SU-DHL-6 (cell line): Measurements from ENCODE around the gene APOBEC3G.

Experiments
- H2AFZ ChIP-seq: fragments of 200-600 bp; sonication (generic); 2 replicates; pipeline ENCODE4 v1.6.1; 2014; ENCODE audit warnings: low read depth, mild to moderate bottlenecking, moderate library complexity, mixed read lengths, antibody characterized with exemption, low read length; ENCODE audit not compliant: severe bottlenecking
- H3F3A ChIP-seq: fragments of 200-600 bp; shearing (Covaris generic); 2 replicates; pipeline ENCODE4 v1.6.0; 2016; ENCODE audit warnings: antibody characterized with exemption, mild to moderate bottlenecking; ENCODE audit not compliant: insufficient read depth
- H3K27ac ChIP-seq: fragments of 200-600 bp; sonication (generic); 2 replicates; pipeline ENCODE4 v1.5.1; 2016; ENCODE audit warnings: low read depth, mild to moderate bottlenecking, low read length, moderate library complexity, mixed read lengths
- H3K27me3 ChIP-seq: fragments of 200-600 bp; sonication (generic), shearing (Covaris generic); 2 replicates; pipeline ENCODE4 v1.6.0; 2014; ENCODE audit warnings: mild to moderate bottlenecking, low read length
- H3K36me3 ChIP-seq: fragments of 200-600 bp; sonication (generic); 2 replicates; pipeline ENCODE4 v1.6.1; 2014; ENCODE audit warnings: mild to moderate bottlenecking, low read length, mixed read lengths
- H3K4me2 ChIP-seq: fragments of 300-600, 200-600 bp; shearing (Covaris generic), sonication (generic); 2 replicates; pipeline ENCODE4 v1.6.0; 2014; ENCODE audit warnings: low read length, low read depth, mild to moderate bottlenecking; ENCODE audit not compliant: poor library complexity, severe bottlenecking
- H3K4me3 ChIP-seq: fragments of 200-600 bp; sonication (generic); 2 replicates; pipeline ENCODE4 v1.5.1; 2014; ENCODE audit warnings: antibody characterized with exemption, low read length, mild to moderate bottlenecking, mixed read lengths; ENCODE audit not compliant: insufficient read depth, poor library complexity, severe bottlenecking
- H3K79me2 ChIP-seq: fragments of 200-600 bp; sonication (generic); 2 replicates; pipeline ENCODE4 v1.6.1; 2014; ENCODE audit warnings: mild to moderate bottlenecking, low read length, moderate library complexity; ENCODE audit not compliant: insufficient read depth
- H3K9ac ChIP-seq: fragments of 200-600 bp; sonication (generic); 2 replicates; pipeline ENCODE4 v1.7.0; 2014; ENCODE audit warnings: mild to moderate bottlenecking, low read length
- H3K9me2 ChIP-seq: fragments of 200-600 bp; sonication (generic); replicated peaks from 2 replicates; pipeline ENCODE4 v1.6.1; 2014; ENCODE audit warnings: low read length; ENCODE audit not compliant: insufficient read depth
- H3K9me3 ChIP-seq: fragments of 200-600 bp; sonication (generic); 2 replicates; pipeline ENCODE4 v1.6.1; 2014; ENCODE audit warnings: low read length, mixed read lengths; ENCODE audit not compliant: insufficient read depth
- H4K20me1 ChIP-seq: fragments of 200-600 bp; sonication (generic); 2 replicates; pipeline ENCODE4 v1.6.1; 2014; ENCODE audit warnings: low read depth, mild to moderate bottlenecking, antibody characterized with exemption, low read length, moderate library complexity, mixed read lengths
- EZH2phosphoT487 ChIP-seq: fragments of 200-600 bp; sonication (generic), shearing (Covaris generic); conservative IDR thresholded peaks from 2 replicates; pipeline ENCODE4 v1.6.1; 2018; ENCODE audit warnings: mild to moderate bottlenecking, antibody characterized with exemption, low read length, moderate library complexity, mixed read lengths
- TF ChIP-seq, protein P1 (sequence below): fragments of 200-600 bp; sonication (generic); IDR thresholded peaks from one replicate; pipeline ENCODE4 v1.5.1; 2017; ENCODE audit warnings: antibody characterized with exemption, mild to moderate bottlenecking, low read length, moderate library complexity; ENCODE audit not compliant: insufficient read depth, poor library complexity, severe bottlenecking

Gene APOBEC3G

DNA sequence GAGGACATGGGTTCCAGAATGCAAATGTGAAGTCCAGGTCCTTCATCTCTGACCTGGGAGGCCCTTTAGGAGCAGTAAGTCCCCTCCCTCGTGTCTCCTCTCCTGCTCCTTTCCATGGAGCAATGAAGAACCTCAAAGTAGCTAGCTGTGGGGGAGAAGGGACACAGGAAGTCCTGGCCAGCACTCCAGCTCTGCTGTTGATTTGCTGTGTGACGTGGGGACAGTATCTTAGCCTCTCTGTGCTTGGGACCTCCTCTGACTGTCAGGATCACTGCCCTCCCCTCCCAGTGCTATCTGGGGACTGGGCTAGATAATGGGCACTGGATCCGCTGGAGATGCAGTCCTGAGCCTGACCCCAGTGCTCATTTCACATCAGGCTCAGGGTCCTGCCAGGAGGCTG, 18.9 kb downstream of the APOBEC3G start:
- no peak overlapping the region for H3K9ac ChIP-seq
- no peaks in the 10 kb centered on the region for H3K9me2 ChIP-seq
- no peaks in the 10 kb centered on the region for H3K36me3 ChIP-seq
- TF ChIP-seq, protein P1, sequence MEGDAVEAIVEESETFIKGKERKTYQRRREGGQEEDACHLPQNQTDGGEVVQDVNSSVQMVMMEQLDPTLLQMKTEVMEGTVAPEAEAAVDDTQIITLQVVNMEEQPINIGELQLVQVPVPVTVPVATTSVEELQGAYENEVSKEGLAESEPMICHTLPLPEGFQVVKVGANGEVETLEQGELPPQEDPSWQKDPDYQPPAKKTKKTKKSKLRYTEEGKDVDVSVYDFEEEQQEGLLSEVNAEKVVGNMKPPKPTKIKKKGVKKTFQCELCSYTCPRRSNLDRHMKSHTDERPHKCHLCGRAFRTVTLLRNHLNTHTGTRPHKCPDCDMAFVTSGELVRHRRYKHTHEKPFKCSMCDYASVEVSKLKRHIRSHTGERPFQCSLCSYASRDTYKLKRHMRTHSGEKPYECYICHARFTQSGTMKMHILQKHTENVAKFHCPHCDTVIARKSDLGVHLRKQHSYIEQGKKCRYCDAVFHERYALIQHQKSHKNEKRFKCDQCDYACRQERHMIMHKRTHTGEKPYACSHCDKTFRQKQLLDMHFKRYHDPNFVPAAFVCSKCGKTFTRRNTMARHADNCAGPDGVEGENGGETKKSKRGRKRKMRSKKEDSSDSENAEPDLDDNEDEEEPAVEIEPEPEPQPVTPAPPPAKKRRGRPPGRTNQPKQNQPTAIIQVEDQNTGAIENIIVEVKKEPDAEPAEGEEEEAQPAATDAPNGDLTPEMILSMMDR, result no peak
- no peak for TF ChIP-seq EZH2phosphoT487
- H3K4me2 ChIP-seq, result no peak overlapping the region
- no peak overlapping the region for H3K27ac ChIP-seq
- no peak overlapping the region for H3K4me3 ChIP-seq
- H2AFZ ChIP-seq, result no peak overlapping the region
- no peaks in the 10 kb centered on the region for H3K9me3 ChIP-seq
- H4K20me1 ChIP-seq, result no peaks in the 10 kb centered on the region
- no peaks in the 10 kb centered on the region for H3K79me2 ChIP-seq
- H3F3A ChIP-seq, result no peaks in the 10 kb centered on the region
- no peaks in the 10 kb centered on the region for H3K27me3 ChIP-seq

DNA sequence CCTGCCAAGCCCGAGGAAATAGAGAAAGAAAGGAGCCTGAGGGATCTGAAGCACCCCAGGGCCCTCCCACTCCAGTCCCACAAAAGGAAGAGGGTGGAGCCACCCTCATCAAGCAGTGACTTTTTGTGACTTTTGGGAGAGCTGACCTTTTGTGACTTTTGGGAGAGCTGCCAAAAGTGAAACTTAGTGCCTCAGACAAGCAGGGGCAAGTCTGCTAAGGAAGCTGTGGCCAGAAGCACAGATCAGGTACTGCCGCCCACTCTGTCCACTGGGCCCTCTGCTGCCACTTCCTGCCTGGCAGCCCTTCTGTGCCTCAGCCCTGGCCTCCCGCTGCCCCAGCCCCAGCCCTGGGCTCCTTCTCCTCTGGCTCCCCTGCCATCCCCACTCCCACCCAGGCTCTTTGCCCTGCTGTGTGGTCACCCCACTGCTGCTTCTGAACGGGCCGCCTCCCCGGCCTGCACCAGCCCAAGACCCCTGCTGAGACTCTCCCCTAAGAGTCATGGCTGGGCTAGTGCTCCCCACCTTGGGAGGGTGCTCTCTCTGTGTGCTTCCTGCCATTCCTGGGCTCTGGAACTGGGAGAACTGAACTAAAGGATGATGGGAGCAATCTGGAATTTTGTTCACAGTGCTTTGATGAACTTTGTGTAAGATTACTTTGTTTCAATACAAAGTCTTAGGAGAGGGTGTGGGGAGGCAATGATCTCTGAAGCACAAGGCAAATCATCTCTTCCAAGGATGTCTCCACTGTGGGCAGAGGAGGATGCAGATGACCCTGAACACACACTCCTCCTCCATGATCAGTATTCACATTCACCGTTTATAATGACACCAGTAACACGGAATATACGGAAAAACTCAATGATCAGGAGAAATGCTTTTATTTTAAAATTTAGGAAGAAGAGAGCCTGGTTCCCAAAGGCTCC, 20.3 kb downstream of the APOBEC3G start, which contains the start of gene APOBEC3H:
Gene APOBEC3H, plus strand, starts transcription at position 147 of the 923 bp plus-strand sequence. CDS start 3,035 bp downstream, outside the sequence.
- Histone ChIP-seq H3K9me2 (no peaks in the 10 kb centered on the region), H3K4me2 (no peak within 1 kb of the TSS), H3K79me2 (no peaks in the 10 kb centered on the region), H3K36me3 (no peaks in the 10 kb centered on the region), H3K9ac (no peak within 1 kb of the TSS), H3K27ac (no peak within 1 kb of the TSS), H3K4me3 (no peak within 1 kb of the TSS), H2AFZ (no peak within 1 kb of the TSS), H3K27me3 (no peaks in the 10 kb centered on the region), H3F3A (no peaks in the 10 kb centered on the region), H3K9me3 (no peaks in the 10 kb centered on the region), H4K20me1 (no peaks in the 10 kb centered on the region)
- TF ChIP-seq, protein P1, result no peak
- no peak for TF ChIP-seq EZH2phosphoT487

DNA sequence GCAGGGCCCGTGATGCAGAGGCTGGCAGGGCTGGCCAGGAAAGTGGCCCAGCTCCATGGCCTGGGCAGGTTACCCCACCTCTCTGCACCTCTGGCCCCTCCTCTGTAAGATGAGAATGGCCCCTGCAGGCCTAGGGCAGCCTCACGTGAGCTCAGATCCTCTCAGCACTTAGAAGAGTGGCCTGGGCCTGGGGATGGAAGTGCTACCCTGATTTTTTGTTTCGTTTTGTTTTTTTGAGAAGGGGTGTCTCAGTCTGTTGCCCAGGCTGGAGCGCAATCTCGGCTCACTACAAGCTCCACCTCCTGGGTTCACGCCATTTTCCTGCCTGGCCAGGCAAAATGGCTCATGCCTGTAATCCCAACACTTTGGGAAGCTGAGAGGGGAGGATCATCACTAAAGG, 21.0 kb downstream of the APOBEC3G start:
- H3K9ac ChIP-seq, result no peak overlapping the region
- H4K20me1 ChIP-seq, result no peaks in the 10 kb centered on the region
- H3K9me3 ChIP-seq, result no peaks in the 10 kb centered on the region
- no peak overlapping the region for H3K4me2 ChIP-seq
- H3K27me3 ChIP-seq, result no peaks in the 10 kb centered on the region
- H3K4me3 ChIP-seq, result no peak overlapping the region
- H3K79me2 ChIP-seq, result no peaks in the 10 kb centered on the region
- no peaks in the 10 kb centered on the region for H3K36me3 ChIP-seq
- TF ChIP-seq, protein P1, result no peak
- TF ChIP-seq EZH2phosphoT487, result no peak
- no peak overlapping the region for H2AFZ ChIP-seq
- H3F3A ChIP-seq, result no peaks in the 10 kb centered on the region
- no peak overlapping the region for H3K27ac ChIP-seq
- H3K9me2 ChIP-seq, result no peaks in the 10 kb centered on the region
